Measurements from ENCODE around the gene GSTA5. TPM values are rescaled to one million over a fixed set of nuclear protein-coding genes. Genes with fewer than 3 reads are reported as not detected.
"Not testable (repeated sequence)": the region's sequence is repeated elsewhere in the genome, so short reads cannot be mapped to it uniquely, and the experiment has no call there.

The GSTA5 gene
- total RNA-seq, 2 donors from 2014 or later = not detected

- WGBS, 2 donors = 0% methylated on average over 1 of the region's 1 CpG
- intact Hi-C loops (cut with DNase I) = no loop called here
- H3K4me1 ChIP-seq = peaks cover 42% of the 10 kb centered on the region
- no peak for ATAC-seq
- H3K4me3 ChIP-seq = no peak overlapping the region
- H3K9me3 ChIP-seq = no peaks in the 10 kb centered on the region
- TF ChIP-seq POLR2A (IDR thresholded peaks at IDR 0.05) (no peak), CTCF (IDR thresholded peaks at IDR 0.05) (no peak)
- H3K27ac ChIP-seq = peak overlapping the region in 3 of 4 donors; percentile 41 to 62 (median 60)
- DNase-seq = no peak
- peaks cover 0 to 6% of the 10 kb centered on the region in 2 donors for H3K36me3 ChIP-seq (replicated peaks in 1 of 2; ENCODE audit: insufficient read depth in 1 of 2, low read depth in 2 of 2)
- no peaks in the 10 kb centered on the region for H3K27me3 ChIP-seq
Measured at GRCh38 chr6:52790861-52791260, 49.8 kb downstream of the GSTA5 start.

- H3K9me3 ChIP-seq; H3K27me3 ChIP-seq; H3K36me3 ChIP-seq (replicated peaks in 1 of 2; ENCODE audit: insufficient read depth in 1 of 2, low read depth in 2 of 2); DNase-seq; ATAC-seq; H3K4me3 ChIP-seq; intact Hi-C loops (cut with DNase I): not testable (repeated sequence)
- H3K4me1 ChIP-seq = peaks cover 49% of the 10 kb centered on the region
- peak overlapping the region in 3 of 4 donors; percentile 60 to 83 (median 74) for H3K27ac ChIP-seq
- WGBS, 2 donors = 90 to 100% methylated on average over 1 of the region's 1 CpG
Measured at GRCh38 chr6:52789658-52790057, 51.0 kb downstream of the GSTA5 start.

GRCh38 chr6:52788478-52788877 is 52.1 kb downstream of the GSTA5 start:
- H3K27me3 ChIP-seq = no peaks in the 10 kb centered on the region
- H3K27ac ChIP-seq = peak overlapping the region; percentile 26 to 83 (median 75)
- TF ChIP-seq POLR2A (IDR thresholded peaks at IDR 0.05) = peak in 2 of 3 donors; percentile 18 to 51
- TF ChIP-seq CTCF (IDR thresholded peaks at IDR 0.05) = no peak
- no peak overlapping the region for H3K4me3 ChIP-seq
- H3K4me1 ChIP-seq = peaks cover 53% of the 10 kb centered on the region
- WGBS, 2 donors = 4 to 18% methylated on average over 3 of the region's 3 CpGs
- intact Hi-C loops (cut with DNase I) = no loop called here
- ATAC-seq (peak; percentile 87), DNase-seq (peak; percentile 28 to 71 (median 55))
- H3K9me3 ChIP-seq = no peaks in the 10 kb centered on the region
- H3K36me3 ChIP-seq (replicated peaks in 1 of 2; ENCODE audit: insufficient read depth in 1 of 2, low read depth in 2 of 2) = peaks cover 0 to 6% of the 10 kb centered on the region in 2 donors

- TF ChIP-seq POLR2A (IDR thresholded peaks at IDR 0.05) = no peak
- TF ChIP-seq CTCF (IDR thresholded peaks at IDR 0.05) = no peak
- Histone ChIP-seq H3K4me3 (no peak overlapping the region), H3K9me3 (no peaks in the 10 kb centered on the region), H3K4me1 (peaks cover 54% of the 10 kb centered on the region), H3K27ac (peak overlapping the region; percentile 26 to 83 (median 75)), H3K36me3 (replicated peaks in 1 of 2; ENCODE audit: insufficient read depth in 1 of 2, low read depth in 2 of 2) (peaks cover 0 to 6% of the 10 kb centered on the region in 2 donors), H3K27me3 (no peaks in the 10 kb centered on the region)
- 11 to 13% methylated on average over 3 of the region's 3 CpGs for WGBS, 2 donors
- DNase-seq (peak in 2 of 4 donors; percentile 36 to 65), ATAC-seq (peak; percentile 69)
- intact Hi-C loops (cut with DNase I) = no loop called here
Measured at GRCh38 chr6:52787917-52788316, 52.7 kb downstream of the GSTA5 start.

- no peaks in the 10 kb centered on the region for H3K36me3 ChIP-seq (replicated peaks in 1 of 2; ENCODE audit: insufficient read depth in 1 of 2, low read depth in 2 of 2)
- intact Hi-C loops (cut with DNase I) = no loop called here
- peaks cover 59% of the 10 kb centered on the region for H3K4me1 ChIP-seq
- no peaks in the 10 kb centered on the region for H3K27me3 ChIP-seq
- 93 to 94% methylated on average over 10 to 23 of the region's 24 CpGs for WGBS, 2 donors
- H3K9me3 ChIP-seq = no peaks in the 10 kb centered on the region
- no peak for ATAC-seq
- peak overlapping the region in 3 of 4 donors; percentile 74 to 83 (median 76) for H3K27ac ChIP-seq
- TF ChIP-seq POLR2A (IDR thresholded peaks at IDR 0.05) = no peak
- no peak for TF ChIP-seq CTCF (IDR thresholded peaks at IDR 0.05)
- no peak overlapping the region for H3K4me3 ChIP-seq
- DNase-seq = no peak
Measured at GRCh38 chr6:52786249-52786956, 54.2 kb downstream of the GSTA5 start.

- WGBS, 2 donors = 41 to 42% methylated on average over 2 to 3 of the region's 3 CpGs
- H3K36me3 ChIP-seq (replicated peaks in 1 of 2; ENCODE audit: insufficient read depth in 1 of 2, low read depth in 2 of 2); ATAC-seq; intact Hi-C loops (cut with DNase I); H3K27me3 ChIP-seq; H3K9me3 ChIP-seq; H3K4me3 ChIP-seq: not testable (repeated sequence)
- Histone ChIP-seq H3K4me1 (peaks cover 34% of the 10 kb centered on the region), H3K27ac (peak overlapping the region in 3 of 4 donors; percentile 21 to 50 (median 37))
- peak in 2 of 4 donors; percentile 35 to 44 for DNase-seq
Measured at GRCh38 chr6:52782696-52783274, 57.8 kb downstream of the GSTA5 start.

GRCh38 chr6:52782209-52782608 is 58.4 kb downstream of the GSTA5 start:
- H3K4me3 ChIP-seq; H3K36me3 ChIP-seq (replicated peaks in 1 of 2; ENCODE audit: insufficient read depth in 1 of 2, low read depth in 2 of 2); ATAC-seq; H3K9me3 ChIP-seq; DNase-seq; H3K27me3 ChIP-seq; intact Hi-C loops (cut with DNase I): not testable (repeated sequence)
- Histone ChIP-seq H3K27ac (peak overlapping the region in 1 of 4 donors; percentile 21), H3K4me1 (peaks cover 29% of the 10 kb centered on the region)

Measured in body of pancreas (tissue), 4 donors.